Measurements from ENCODE around the gene MUC20.
"Not testable (repeated sequence)": the region's sequence is repeated elsewhere in the genome, so short reads cannot be mapped to it uniquely, and the experiment has no call there.

Gene MUC20, protein sequence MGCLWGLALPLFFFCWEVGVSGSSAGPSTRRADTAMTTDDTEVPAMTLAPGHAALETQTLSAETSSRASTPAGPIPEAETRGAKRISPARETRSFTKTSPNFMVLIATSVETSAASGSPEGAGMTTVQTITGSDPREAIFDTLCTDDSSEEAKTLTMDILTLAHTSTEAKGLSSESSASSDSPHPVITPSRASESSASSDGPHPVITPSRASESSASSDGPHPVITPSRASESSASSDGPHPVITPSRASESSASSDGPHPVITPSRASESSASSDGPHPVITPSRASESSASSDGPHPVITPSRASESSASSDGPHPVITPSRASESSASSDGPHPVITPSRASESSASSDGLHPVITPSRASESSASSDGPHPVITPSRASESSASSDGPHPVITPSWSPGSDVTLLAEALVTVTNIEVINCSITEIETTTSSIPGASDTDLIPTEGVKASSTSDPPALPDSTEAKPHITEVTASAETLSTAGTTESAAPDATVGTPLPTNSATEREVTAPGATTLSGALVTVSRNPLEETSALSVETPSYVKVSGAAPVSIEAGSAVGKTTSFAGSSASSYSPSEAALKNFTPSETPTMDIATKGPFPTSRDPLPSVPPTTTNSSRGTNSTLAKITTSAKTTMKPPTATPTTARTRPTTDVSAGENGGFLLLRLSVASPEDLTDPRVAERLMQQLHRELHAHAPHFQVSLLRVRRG

DNA sequence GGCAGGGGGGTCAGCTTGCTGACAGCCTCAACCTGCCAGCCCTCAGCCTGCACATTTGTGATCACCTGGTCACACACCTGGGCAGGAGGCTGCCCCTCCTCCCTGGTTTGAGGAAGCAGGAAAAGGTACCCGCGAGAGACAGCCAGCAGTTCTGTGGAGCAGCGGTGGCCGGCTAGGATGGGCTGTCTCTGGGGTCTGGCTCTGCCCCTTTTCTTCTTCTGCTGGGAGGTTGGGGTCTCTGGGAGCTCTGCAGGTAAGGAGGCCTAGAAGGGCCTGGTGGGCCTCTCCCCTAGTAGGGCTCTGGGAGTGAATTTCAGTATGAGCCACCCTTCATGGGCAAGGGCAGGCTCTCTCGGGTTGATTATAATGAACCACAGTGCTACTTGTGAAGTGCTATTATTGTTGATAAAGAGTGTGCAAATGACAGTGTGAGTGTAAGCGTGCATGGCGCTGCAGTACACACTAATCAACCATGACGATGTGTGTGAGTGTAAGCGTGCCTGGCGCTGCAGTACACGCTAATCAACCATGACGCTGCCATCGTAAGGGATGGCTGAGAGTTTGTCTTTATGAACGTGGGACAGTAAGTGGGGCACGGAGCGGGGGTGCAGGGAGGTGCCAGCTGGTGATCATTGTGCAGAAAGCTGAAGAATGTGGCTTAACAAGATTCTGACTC is at the start of gene MUC20:
MUC20 (plus strand) TSS at position 148 of the 676 bp plus-strand sequence; CDS start at position 178, 30 bp downstream.
- DNase-seq (ENCODE audit: low spot score), result not testable (repeated sequence)

DNA sequence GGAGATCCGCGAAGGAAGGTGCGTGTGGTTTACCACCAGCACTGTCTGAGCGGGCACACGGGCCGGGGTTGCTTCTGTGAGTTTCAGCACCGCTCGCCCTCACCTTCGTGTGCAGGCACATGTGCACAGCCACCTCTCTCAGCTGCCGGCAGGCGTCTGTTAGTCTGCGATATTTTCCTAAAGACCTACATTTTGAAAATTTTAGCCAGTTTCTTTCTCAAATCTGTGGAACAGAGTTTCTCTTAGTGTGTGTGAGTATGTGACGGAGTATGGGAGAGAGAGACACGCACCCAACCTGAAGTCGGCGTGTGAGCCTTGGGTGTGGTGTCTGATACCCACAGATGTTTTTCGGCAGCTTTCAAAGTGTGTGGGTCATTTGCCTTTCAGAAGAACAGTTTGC is 49.5 kb upstream of the MUC20 start:
- not testable (repeated sequence) for DNase-seq (ENCODE audit: low spot score)

DNA sequence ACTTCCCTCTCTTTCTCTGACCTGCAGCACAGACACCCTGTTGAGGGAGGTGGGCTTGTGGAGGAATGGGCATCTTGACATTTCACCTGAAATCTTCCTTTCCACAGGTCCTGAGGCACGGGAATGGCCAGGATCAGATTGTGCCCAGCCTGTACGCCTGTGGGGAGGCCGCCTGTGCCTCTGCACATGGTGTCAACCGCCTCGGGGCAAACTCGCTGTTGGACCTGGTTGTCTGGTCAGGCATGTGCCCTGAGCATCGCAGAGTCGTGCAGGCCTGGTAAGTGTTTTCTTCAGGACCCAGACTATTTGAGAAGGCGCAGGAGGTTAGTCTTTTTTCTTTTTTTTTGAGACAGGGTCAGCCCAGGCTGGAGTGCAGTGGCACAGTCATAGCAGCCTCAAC is 47.1 kb upstream of the MUC20 start:
- DNase-seq (ENCODE audit: low spot score), result not testable (repeated sequence)

DNA sequence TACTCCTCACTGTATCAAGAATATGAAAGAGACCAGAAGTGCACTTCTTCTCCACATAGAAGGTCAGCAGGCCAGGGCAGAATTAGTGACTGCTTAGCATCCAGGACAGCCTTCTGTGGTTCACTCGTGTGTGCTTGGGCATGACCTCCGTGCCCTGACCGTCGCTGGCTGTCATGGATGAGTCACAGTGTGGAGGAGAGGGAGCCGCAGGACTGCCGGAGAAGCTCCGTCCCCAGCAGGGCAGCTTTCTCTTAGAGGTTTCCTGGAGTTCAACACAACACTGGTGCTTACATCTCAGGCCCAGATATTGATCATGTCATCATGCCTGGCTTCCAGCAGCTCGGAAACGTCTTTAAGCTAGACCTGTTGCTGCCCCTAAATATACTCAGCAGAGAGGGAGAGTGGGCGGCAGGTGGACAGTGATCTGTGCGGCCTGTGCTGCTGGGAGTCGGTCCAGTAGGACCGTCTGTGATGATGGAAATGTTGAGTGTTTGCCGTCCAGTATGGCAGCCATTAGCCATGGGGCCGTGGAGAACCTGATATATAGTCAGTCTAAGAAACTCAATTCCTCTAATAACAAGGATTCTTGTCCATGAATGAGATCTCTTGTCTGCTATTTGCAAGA is 42.3 kb upstream of the MUC20 start:
- not testable (repeated sequence) for DNase-seq (ENCODE audit: low spot score)

DNA sequence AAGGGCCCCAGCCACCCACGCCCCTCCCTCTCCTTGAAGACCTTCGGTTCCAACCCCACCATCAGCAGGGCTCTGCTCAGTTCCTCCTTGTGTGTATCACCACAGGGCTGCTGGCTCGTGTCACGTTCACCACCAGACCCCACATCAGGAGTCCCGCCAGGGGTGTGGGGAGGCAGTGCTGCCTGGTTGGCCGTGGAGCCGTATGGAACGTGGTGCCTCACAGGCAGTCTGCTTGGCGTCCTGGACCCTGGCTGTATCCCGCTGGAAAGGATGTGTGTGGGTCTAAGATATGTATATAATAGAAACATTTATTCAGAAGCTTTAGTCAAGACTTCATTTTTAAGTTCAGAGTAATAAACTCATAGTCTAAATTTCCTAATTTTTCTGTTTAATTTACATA is 40.1 kb upstream of the MUC20 start:
- DNase-seq (ENCODE audit: low spot score), result not testable (repeated sequence)

DNA sequence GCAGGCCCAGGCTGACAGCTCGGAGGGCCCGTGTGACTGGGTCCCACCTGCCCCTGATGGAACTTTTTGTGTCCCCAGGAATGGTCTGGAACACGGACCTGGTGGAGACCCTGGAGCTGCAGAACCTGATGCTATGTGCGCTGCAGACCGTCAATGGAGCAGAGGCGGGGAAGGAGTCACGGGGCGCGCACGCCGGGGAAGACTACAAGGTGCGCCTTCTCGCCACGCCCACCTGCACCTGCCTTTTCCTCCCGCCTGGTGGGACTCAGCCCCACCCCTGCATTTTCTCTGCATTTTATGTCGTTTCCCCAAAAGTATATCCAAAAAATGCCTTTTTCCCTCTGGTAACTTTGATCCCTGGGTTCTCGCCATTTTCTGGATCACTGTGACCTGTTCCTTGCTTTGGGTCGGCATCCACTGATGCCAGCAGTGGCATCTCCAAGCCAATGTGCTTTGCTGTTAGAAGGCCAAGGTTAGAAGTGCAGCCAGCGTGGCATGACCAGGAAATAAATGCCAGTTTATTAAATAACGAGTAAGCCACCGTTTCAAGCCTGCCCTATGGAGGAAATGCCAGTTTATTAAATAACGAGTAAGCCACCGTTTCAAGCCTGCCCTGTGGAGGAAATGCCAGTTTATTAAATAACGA is 39.2 kb upstream of the MUC20 start:
- not testable (repeated sequence) for DNase-seq (ENCODE audit: low spot score)

DNA sequence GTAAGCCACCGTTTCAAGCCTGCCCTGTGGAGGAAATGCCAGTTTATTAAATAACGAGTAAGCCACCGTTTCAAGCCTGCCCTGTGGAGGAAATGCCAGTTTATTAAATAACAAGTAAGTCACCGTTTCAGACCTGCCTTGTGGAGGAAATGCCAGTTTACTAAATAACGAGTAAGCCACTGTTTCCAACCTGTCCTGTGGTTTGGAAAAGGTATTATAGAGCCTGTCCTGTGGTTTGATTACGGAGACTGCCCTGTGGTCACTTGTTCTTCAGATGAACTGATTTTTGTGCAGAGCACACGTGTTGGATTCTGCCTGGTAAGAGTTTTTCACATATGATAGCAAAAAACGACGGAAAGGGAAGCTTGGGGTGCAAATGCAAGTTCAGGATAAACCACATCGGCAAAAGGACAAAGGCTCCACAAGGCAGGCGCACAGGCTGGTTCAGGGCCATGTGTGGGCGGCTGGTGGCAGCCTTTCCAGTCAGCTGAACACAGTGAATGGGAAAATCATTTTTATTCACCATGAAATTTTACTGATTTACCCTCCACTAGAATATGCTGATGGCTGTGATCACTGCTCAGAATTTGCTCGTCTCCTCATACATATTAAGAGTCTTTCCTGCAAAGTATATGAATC is 38.6 kb upstream of the MUC20 start:
- not testable (repeated sequence) for DNase-seq (ENCODE audit: low spot score)

DNA sequence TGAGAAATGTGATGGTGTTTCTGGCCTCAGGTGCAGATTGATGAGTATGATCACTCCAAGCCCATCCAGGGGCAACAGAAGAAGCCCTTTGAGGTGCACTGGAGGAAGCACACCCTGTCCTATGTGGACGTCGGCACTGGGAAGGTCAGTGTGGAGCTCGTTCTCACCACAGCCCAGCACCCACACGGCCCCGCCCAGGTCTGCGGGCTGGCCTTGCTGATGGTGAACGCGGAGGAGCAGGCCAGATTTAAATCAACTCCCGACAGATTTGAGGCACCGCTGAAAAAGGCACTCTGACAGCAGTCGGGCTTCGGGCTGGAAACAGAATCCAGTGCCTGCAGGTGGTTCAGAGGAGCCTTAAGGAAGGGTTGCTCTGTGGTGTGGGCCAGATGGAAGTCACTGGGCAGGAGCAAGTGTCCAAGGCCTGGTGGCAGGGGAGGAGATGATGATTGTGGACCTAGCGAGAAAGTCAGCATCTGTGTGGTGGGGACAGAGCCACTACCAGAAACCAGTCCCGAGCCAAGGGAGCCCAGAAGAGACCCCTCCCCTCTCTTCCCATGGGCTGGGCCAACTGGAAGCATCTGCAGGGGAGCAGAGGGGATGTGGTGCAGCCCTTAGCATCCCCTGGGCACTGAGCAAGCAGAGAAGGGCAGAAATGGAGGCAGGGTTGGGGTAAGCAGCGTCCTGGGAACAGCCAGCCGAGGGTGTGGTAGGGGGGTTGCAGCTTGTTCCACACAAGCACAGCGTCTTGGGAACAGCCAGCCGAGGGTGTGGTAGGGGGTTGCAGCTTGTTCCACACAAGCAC is 36.9 kb upstream of the MUC20 start:
- DNase-seq (ENCODE audit: low spot score), result not testable (repeated sequence)

DNA sequence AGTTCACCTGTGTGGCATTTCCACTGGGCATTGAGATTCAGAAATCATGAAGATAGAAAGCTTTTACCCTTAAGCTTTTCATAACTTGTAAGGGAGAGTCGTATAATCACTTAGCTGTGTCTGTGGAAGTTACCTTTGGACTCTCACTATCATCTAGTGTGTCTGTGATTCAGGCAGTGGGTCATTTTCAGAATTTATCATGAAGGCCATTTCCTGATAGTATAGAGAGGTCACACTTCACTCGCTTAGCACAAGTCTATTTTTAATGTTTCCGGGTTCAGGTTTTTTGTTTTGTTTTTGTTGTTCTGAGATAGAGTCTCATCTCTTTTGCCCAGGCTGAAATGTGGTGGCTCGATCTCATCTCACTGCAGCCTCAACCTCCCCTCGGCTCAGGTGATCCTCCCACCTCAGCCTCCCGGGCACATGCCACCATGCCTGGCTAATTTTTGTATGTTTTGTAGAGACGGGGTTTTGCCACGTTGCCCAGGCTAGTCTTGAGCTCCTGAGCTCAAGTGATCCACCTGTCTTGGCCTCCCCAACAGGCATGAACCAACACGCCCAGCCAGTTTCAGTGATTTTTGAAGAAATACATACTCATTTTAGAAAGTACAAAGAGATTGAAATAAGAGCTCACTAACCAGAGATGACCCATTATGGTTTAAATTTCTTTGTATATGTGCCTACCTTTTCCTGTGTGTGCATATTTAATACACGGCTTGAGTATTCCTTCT is 36.1 kb upstream of the MUC20 start:
- not testable (repeated sequence) for DNase-seq (ENCODE audit: low spot score)

DNA sequence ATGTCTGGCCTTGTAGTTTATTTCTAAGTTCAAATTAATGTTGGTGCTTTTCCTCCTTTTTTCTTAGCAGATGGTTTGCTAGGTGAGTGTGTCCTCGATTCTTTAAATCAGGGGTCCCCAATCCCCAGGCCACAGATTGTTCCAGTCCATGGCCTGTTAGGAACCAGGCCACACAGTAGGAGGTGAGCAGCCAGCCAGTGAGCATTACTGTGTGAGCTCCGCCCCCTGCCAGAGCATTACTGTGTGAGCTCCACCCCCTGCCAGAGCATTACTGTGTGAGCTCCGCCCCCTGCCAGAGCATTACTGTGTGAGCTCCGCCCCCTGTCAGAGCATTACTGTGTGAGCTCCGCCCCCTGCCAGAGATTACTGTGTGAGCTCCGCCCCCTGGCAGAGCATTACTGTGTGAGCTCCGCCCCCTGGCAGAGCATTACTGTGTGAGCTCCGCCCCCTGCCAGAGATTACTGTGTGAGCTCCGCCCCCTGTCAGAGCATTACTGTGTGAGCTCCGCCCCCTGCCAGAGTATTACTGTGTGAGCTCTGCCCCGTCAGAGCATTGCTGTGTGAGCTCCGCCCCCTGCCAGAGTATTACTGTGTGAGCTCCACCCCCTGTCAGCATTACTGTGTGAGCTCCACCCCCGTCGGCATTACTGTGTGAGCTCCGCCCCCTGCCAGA is 34.1 kb upstream of the MUC20 start:
- DNase-seq (ENCODE audit: low spot score), result not testable (repeated sequence)

DNA sequence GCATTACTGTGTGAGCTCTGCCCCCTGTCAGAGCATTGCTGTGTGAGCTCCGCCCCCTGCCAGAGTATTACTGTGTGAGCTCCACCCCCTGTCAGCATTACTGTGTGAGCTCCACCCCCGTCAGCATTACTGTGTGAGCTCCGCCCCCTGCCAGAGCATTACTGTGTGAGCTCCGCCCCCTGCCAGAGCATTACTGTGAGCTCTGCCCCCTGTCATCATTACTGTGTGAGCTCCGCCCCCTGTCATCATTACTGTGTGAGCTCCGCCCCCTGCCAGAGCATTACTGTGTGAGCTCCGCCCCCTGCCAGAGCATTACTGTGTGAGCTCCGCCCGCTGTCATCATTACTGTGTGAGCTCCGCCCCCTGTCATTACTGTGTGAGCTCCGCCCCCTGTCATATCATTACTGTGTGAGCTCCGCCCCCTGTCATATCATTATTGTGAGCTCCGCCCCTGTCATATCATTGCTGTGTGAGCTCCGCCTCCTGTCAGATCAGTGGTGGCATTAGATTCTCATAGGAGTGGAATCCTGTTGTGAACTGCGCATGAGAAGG is 33.5 kb upstream of the MUC20 start:
- DNase-seq (ENCODE audit: low spot score), result not testable (repeated sequence)

DNA sequence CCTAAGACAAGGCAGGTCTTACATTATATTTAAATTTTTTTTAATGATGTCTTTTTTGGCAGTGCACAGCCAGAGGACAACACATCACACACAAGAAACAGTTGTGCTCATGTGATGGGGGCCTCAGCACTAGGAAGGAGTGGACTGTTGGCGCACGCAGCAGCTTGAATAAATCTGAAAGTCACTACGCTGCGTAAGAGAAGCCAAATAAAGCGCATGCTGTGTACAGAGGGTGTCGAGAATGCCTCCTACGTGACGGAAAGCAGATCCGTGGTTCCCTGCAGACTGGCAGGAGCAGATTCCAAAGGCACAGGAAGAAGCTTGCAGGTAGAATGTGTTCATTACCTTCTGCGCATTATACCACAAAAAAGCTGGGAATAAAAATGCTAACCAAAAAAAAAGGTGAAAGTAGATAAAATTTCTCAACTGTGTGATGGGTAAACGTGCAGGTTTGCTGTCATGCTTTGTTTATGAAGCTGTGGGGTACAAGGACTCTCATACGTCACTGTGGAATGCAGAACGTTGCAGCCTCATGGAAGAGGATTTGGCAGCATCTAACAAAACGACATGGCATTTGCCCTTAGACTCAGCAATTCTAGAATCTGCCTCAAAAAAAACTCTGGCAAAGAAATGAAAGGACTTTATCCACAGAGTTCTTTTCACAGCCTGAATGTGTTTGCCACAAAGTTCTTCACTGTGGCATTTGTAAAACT is 32.2 kb upstream of the MUC20 start:
- DNase-seq (ENCODE audit: low spot score), result not testable (repeated sequence)

DNA sequence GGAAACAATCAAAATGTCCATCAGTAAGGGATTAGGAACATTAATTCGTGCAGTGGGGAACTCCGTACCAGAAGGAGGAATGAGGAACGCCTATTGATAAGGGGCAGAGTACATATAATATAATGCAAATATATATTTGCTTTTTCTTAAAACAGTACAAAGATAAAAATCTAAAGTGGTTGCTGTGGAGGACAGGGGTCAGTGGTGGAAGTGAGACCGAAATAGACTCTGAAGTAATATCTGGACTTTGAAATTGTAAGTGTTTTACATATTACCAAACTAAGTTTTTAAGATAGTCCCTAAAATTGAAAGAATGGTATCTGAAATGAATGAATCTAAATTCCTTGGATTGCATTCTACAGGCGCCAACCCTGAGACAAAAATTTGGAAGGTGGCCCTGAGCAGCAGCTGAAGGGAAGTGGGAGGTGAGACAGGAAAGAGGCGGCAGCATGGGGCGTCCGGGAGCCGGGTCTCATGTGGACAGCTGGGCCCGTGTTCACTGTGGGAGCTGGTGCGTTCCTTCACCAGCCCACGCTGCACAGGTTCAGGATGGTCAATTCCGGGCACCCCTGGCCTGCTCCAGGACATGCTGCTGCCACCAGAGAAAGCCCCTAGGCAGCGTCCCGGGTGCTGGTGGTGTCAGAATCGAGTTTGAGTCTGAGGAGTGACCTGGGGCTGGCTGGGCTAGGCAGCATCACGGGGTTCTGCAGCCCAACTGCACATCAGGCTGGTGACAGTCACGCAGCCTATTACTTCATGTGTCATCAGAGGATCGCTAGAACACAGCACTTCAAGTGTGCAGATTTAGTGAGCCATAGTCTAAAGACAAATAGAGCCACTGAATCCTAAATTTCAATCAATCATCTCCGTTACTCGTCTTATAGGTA is 31.4 kb upstream of the MUC20 start:
- not testable (repeated sequence) for DNase-seq (ENCODE audit: low spot score)

DNA sequence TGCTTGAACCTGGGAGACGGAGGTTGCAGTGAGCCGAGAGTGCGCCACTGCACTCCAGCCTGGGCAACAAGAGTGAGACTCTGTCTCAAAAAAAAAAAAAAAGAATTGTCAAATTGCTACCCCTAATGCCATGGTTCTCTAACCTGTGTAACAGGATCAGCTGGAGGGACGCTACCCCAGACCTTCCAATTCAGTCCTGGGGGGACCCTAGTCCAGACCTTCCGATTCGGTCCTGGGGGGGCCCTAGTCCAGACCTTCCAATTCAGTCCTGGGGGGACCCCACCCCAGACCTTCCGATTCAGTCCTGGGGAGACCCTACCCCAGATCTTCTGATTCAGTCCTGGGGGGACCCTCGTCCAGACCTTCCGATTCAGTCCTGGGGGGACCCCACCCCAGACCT is 29.8 kb upstream of the MUC20 start:
- DNase-seq (ENCODE audit: low spot score), result no peak

DNA sequence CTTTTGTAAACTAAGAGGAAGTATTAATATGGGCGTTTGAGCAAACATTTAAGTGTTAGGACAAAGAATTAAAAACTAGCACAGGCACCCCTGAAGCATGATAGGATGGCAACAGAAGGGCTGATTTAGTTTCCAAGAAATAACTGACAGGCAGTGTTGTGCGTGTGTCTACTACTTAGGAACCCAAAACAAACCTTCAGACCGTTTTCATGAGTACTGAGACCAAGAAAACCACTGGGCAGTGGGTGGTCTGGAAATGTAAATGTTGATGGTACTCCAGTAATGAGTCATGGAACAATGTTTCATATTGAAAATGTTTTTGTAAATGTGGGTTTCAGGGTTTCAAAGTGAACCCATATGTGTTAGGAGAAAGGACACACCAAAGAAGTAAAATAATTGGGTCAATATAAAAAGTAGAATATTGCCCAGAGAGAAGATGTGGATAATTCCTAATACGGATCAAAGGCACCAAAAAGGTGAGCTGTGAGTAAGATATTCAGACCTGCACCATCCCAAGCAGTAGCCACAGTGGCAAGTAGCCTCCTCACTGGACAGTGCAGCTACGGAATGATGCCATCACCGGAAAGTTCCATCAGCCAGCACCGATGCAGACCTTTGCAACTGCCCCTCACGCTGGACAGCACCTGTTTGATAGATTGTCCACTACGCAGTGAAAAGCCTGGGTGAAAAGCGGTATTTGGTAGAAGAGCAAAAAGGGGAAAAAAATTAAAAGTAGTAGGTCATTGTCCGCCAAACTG is 29.0 kb upstream of the MUC20 start:
- not testable (repeated sequence) for DNase-seq (ENCODE audit: low spot score)

DNA sequence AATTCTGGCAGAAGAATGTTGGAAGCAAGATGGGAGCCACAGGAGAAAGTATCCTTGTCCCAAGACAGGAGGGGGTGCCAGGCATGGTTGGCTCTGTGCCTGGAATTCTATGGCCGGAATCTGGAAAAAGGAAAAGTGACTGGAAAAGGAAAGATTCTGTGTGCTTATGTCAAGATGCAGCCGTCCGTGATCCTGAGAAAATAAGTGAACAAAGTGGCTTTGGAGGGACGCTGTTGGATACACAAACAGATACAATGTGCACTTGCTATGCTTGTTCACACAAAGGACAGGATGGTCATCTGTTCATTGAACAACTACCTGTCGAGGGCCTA is 28.5 kb upstream of the MUC20 start:
- DNase-seq (ENCODE audit: low spot score), result no peak
